Measurements from ENCODE around the gene COL23A1.

- TF ChIP-seq CTCF (IDR thresholded peaks at IDR 0.05) = no peak
- TF ChIP-seq POLR2A (IDR thresholded peaks at IDR 0.05; ENCODE audit: low read depth) = no peak
Measured at GRCh38 chr5:178222292-178222691, 367.9 kb downstream of the COL23A1 start.
